ENCODE results near the gene SCD5. TPM values are rescaled to one million over a fixed set of nuclear protein-coding genes. Genes with fewer than 3 reads are reported as not detected.

Gene SCD5
- total RNA-seq, 1 experiment from 2014 or later = 4.8 TPM

DNA sequence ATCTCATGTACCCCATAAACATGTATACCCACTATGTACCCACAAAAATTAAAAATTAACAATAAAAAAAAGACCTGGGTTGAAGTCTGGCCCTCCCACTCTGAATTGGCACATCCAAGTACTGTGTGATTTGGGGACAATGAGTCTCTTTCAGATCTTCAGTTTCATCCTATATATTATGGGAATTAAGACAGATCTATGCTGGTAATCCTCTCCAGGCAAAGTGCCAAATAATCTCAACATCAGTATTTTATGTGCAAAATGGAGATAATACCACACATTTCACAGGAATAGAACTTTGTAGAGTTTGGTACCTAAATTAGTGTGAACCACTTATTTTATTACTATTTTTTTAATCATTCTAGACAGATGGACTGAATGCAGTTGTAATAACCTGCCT lies 11.0 kb upstream of the SCD5 start:
- DNase-seq = no peak
- Histone ChIP-seq H3K27me3 (ENCODE audit: control insufficient read depth, insufficient read depth, low read length) (peaks cover 27% of the 10 kb centered on the region), H3K36me3 (replicated peaks; ENCODE audit: control insufficient read depth, insufficient read depth, low read length) (no peaks in the 10 kb centered on the region), H3K4me3 (ENCODE audit: insufficient read depth, low read depth, low read length) (no peak overlapping the region)

DNA sequence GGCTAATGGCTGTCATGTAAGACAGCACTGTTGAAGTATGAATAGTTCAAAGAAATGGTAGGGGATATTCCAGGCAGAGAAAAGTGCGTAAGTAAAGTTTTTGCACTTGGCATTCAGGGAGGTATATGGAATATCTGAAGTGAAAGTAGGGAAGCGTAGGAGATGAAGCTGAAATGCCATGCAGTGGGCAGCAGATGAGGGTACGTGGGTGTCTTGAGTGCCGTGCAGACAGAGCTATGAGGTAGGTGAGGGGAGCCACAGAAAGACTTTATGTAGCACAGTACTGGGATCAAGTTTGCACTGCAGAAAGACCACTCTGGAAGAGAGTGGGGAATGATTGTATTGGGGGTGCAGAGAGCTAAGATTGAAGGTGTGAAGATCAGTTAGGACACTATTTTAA lies 5.2 kb upstream of the SCD5 start:
- Histone ChIP-seq H3K36me3 (replicated peaks; ENCODE audit: control insufficient read depth, insufficient read depth, low read length) (no peaks in the 10 kb centered on the region), H3K4me3 (ENCODE audit: insufficient read depth, low read depth, low read length) (no peak overlapping the region), H3K27me3 (ENCODE audit: control insufficient read depth, insufficient read depth, low read length) (peaks cover 49% of the 10 kb centered on the region)
- DNase-seq = no peak

DNA sequence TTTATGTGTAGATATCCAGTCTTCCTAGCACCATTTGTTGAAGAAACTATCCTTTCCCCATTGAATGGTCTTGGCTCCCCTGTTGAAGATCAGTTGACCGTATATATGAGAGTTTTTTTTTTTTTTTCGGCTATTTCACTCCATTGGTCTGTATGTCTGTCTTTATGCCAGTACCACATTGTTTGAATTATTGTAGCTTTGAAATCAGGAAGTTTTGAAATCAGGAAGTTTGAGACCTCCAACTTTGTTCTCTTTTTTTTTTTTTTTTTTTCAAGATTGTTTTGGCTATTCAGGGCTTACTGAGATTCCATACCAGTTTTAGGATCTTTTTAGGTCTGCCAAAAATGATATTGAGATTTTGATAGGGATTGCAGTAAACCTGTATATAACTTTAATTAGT lies 4.3 kb upstream of the SCD5 start:
- DNase-seq = no peak
- Histone ChIP-seq H3K27me3 (ENCODE audit: control insufficient read depth, insufficient read depth, low read length) (peaks cover 58% of the 10 kb centered on the region), H3K4me3 (ENCODE audit: insufficient read depth, low read depth, low read length) (no peak overlapping the region), H3K36me3 (replicated peaks; ENCODE audit: control insufficient read depth, insufficient read depth, low read length) (no peaks in the 10 kb centered on the region)

DNA sequence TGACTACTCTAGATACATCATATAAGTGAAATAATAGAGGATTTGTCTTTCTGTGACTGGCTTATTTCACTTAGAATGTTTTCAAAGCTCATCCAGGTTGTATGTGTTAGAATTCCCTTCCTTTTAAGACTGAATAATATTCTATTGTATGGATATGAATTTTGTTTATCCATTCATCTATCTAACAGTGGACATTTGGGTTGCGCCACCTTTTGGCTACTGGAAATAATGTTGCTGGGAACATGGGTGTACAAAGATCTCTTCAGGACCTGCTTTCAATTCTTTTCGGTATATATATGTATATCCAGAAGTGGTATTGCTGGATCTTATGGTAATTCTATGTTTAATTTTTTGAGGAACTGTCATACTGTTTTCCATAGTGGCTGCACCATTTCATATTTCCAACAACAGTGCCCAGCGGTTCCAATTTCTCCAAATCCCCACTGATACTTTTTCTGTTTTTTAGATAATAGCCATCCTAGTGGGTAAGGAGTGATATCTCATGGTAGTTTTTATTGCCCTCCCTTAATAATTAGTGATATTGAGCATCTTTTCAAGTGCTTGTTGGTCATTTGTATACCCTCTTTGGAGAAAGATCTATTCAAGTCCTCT lies 3.4 kb upstream of the SCD5 start:
- H3K27me3 ChIP-seq (ENCODE audit: control insufficient read depth, insufficient read depth, low read length) = peaks cover 67% of the 10 kb centered on the region
- H3K36me3 ChIP-seq (replicated peaks; ENCODE audit: control insufficient read depth, insufficient read depth, low read length) = no peaks in the 10 kb centered on the region
- DNase-seq = no peak
- H3K4me3 ChIP-seq (ENCODE audit: insufficient read depth, low read depth, low read length) = no peak overlapping the region

DNA sequence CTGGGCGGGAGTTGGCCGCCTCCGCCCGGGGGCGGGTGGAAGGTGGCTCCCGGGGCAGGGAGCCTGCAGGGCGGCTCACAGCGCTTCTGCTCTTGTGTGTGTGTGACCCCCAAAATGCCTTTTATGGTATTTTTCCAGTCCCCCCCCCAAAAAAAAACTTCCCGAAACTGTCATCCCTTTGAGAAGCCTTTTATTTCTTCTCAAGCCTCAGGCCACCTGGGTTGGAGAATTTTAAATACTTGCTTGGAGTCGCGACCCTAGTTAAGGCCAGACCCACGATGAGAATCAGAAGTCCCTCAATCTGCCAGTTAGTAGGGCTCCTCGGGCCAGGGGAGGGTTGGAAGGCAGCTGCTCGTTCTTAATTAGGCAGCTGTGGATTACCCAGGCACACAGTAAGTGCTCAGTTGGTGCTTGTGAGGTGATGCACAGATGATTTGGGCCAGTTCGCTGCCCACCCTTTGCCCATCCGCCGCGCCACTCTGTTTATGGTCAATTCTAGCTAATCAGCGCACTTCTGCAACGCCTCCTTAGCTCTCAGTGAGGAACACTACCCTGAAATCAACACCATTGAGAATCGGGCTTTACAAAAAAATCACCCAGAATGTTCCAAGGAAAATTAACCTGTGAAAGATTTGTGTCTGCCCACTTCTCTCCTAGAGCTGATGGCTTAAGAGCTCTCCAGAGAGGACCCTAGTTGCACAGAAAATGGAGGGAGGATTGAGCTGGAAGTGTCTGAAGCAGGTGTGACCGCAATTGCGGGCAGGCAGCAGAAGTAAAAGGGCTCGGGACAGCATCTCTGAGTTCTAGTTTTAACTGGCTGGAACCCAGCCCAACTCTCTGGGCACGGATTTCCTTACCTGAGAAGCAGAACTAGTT lies 648 bp upstream of the SCD5 start:
- Histone ChIP-seq H3K36me3 (replicated peaks; ENCODE audit: control insufficient read depth, insufficient read depth, low read length) (no peaks in the 10 kb centered on the region), H3K27me3 (ENCODE audit: control insufficient read depth, insufficient read depth, low read length) (peaks cover 80% of the 10 kb centered on the region), H3K4me3 (ENCODE audit: insufficient read depth, low read depth, low read length) (peak overlapping the region; percentile 59)
- DNase-seq = peak; percentile 59

DNA sequence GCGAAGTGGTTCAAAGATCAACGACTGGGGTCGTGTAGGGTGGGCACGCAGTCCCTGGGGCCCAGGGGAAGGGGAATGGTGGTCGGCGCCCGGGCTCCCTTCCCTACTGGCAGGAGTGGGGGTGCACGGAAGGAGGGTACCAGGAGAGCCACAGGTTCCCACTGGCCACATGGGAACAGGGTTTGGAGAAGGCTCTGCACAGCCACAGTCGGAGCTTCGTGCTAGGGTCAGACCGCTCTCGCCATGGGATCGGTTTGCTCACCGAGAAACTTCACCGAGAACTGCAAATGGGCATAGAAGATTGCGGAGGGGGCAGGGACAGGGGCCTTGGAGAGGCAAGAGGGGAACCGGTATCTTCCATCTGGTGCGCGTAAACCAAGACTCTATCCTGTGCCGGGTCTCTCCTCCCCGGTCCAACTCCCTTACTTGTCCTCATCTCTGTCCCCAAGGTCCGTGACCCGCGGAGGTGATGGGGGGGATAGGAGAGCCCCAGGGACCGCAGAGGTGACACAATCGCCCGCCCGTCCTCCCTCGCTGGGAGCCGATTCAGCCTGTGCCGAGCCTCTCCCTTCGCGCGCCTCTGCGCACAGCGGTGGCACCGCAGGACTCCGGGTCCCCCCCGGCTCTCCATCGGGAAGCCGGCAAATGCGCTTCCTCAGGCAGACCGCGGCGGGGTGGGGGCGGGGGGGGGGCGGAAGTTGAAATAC lies 1.0 kb downstream of the SCD5 start:
- DNase-seq = peak; percentile 77
- Histone ChIP-seq H3K27me3 (ENCODE audit: control insufficient read depth, insufficient read depth, low read length) (peaks cover 89% of the 10 kb centered on the region), H3K4me3 (ENCODE audit: insufficient read depth, low read depth, low read length) (peak overlapping the region; percentile 59), H3K36me3 (replicated peaks; ENCODE audit: control insufficient read depth, insufficient read depth, low read length) (no peaks in the 10 kb centered on the region)

DNA sequence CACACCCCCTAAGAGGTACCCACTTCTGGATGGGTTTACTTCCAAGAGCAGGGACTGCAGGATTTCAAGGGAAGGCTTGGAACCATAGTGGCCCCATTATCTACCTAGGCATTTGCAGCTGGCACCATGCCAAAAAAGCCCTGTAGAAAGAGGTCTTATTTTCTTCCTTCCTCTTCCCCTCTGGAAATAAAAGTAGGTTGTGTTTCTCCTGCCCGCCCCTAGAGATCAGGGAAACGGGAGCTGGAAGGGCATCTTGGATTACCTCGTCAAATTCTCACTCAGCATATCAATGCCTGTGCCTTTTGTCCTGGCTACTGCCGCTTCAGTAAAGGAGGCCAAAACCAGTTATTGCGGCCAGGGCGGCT lies 1.6 kb downstream of the SCD5 start:
- H3K27me3 ChIP-seq (ENCODE audit: control insufficient read depth, insufficient read depth, low read length) = peaks cover 91% of the 10 kb centered on the region
- no peaks in the 10 kb centered on the region for H3K36me3 ChIP-seq (replicated peaks; ENCODE audit: control insufficient read depth, insufficient read depth, low read length)
- DNase-seq = peak; percentile 82
- H3K4me3 ChIP-seq (ENCODE audit: insufficient read depth, low read depth, low read length) = peak overlapping the region; percentile 59; the same call in 1 of the 2 replicates

DNA sequence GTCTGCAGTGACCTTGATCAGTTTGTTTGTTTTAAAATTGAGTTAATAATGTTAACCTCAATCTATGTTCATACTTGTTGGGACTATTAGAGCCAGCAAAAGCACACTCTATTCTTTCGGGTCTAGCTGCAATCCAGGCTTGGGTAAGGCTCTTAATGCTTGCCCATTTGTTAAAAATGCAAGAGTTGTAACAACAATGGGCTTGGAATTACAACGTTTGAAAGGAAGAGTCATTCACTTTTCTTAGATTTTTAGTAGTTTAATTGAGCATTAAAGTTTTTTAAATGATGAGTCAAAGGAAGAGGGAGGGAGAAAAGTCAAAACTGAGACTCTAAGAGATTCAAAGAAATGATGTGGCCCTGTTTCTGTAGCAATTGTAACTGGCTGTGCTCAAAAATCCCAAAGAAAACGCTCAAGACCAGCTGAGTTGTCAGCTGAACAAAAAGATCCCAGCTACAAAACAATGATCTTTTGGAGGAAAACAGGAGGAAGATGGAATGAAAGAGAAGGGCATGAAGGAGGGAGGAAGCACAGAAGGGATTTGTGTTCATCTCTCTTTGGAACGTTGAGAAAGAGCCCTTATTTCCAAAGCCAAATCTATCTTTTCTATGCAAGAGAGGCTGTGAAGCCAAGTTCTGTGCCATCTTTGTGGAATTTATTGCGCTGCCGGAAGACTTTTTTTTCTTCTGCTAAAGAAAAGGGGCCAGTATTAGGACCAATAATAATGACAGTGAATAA lies 5.5 kb downstream of the SCD5 start:
- peaks cover 90% of the 10 kb centered on the region for H3K27me3 ChIP-seq (ENCODE audit: control insufficient read depth, insufficient read depth, low read length)
- no peak for DNase-seq
- no peaks in the 10 kb centered on the region for H3K36me3 ChIP-seq (replicated peaks; ENCODE audit: control insufficient read depth, insufficient read depth, low read length)
- H3K4me3 ChIP-seq (ENCODE audit: insufficient read depth, low read depth, low read length) = no peak overlapping the region

DNA sequence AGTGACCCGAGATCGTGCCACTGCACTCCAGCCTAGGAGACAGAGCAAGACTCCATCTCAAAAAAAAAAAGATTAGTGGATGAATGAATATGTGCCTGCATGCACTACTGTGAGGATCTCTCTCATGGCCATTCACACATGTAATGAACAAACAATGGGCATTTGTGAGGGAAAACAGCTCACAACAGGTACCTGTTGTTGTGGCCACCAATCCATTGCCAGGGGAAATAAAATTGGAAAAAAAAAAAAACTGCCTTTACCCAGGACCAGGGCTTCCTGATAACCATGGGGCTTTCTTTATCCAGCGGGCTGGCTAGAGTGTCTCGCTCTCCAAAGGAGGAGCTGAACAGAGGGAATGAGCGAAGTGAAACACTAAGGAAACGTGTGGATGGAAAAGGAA lies 7.4 kb downstream of the SCD5 start:
- peaks cover 88% of the 10 kb centered on the region for H3K27me3 ChIP-seq (ENCODE audit: control insufficient read depth, insufficient read depth, low read length)
- DNase-seq = no peak
- no peaks in the 10 kb centered on the region for H3K36me3 ChIP-seq (replicated peaks; ENCODE audit: control insufficient read depth, insufficient read depth, low read length)
- no peak overlapping the region for H3K4me3 ChIP-seq (ENCODE audit: insufficient read depth, low read depth, low read length)

DNA sequence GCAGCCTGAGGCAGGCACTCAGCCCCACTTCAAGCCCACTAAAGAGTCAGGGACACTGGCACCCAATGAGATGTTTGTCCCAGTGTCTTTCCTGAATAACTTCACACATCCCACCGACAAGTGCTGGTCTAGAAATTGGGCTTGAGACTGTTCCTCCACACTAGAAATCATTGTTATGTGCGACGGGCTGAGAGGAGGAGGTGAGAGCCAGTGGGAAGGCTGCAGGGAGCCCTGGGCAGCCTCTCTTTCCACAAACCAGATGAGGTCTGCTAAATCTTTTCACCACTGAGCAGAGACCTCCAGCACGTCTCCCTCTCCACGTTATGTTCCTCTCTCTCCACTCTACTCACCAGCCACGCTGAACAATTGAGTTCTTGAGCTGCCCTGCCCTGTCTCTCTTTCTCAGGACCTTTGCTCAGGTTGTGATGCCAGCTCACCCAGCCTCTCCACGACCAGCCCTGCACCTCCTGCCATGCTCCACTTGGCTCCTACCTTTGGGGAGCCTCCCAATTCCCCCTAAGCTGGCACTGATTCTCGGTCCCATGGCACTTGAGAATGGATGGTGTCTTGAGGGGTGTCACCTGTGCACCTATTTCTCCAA lies 8.4 kb downstream of the SCD5 start:
- peaks cover 82% of the 10 kb centered on the region for H3K27me3 ChIP-seq (ENCODE audit: control insufficient read depth, insufficient read depth, low read length)

DNA sequence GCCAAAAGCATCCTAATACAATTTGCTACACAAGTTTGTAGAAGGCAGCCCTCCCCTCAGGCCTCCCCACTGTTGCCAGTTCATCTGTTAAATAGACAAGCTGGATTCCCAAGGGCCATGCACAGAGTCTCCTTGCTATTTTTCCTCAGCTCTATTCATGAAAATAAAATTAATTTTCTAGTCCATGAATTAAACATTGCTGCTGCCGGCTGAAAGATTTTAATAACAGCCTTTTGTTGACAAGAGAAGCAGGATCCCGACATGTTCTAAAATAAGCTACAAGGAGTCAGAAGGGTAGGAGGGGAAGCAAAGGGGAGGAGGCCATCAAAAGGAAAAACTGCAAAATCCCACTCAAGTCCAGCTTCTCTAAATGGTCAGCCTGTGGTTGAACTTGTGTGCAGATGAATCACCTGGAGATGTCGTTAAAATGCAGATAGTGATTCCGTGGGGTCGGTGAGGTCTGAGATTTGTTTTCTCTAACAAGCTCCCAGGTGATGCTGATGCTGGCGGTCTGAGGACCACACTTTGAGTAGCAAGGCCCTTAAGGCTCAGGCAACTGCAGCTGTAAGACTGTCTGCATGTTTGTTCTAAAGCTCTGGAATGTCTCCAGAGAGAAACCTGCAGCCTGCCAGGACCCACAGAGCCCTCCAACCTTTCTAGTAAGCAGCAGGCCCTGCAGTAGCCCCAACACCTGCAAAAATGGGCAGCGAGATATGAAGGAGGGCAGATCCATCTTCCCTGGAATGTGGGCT lies 9.4 kb downstream of the SCD5 start:
- no peaks in the 10 kb centered on the region for H3K36me3 ChIP-seq (replicated peaks; ENCODE audit: control insufficient read depth, insufficient read depth, low read length)
- peaks cover 84% of the 10 kb centered on the region for H3K27me3 ChIP-seq (ENCODE audit: control insufficient read depth, insufficient read depth, low read length)
- no peak for DNase-seq
- H3K4me3 ChIP-seq (ENCODE audit: insufficient read depth, low read depth, low read length) = no peak overlapping the region

More for the DNA sequence above, 8.4 kb downstream of the SCD5 start:
- no peak for DNase-seq
- no peaks in the 10 kb centered on the region for H3K36me3 ChIP-seq (replicated peaks; ENCODE audit: control insufficient read depth, insufficient read depth, low read length)
- H3K4me3 ChIP-seq (ENCODE audit: insufficient read depth, low read depth, low read length) = no peak overlapping the region

DNA sequence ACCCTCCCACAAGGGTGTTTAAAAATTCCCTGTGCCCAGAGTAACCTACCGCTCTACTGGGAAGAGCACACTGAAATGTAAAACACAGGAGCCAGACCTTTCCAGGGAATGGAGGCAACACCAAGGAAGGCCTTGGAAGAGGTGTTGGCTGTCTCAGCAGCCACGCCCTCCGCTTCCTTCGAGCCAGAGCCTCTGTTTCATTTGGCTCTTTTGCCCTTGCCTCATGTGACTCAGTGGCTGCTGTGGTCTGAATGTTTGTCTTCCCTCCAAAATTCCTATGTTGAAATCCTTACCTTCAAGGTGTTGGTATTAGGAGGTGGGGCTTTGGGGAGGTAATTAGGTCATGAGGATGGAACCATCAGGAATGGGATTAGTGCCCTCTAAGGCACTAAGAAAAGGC lies 11.3 kb downstream of the SCD5 start:
- H3K36me3 ChIP-seq (replicated peaks; ENCODE audit: control insufficient read depth, insufficient read depth, low read length) = no peaks in the 10 kb centered on the region
- no peak overlapping the region for H3K4me3 ChIP-seq (ENCODE audit: insufficient read depth, low read depth, low read length)
- no peak for DNase-seq
- H3K27me3 ChIP-seq (ENCODE audit: control insufficient read depth, insufficient read depth, low read length) = peaks cover 80% of the 10 kb centered on the region

DNA sequence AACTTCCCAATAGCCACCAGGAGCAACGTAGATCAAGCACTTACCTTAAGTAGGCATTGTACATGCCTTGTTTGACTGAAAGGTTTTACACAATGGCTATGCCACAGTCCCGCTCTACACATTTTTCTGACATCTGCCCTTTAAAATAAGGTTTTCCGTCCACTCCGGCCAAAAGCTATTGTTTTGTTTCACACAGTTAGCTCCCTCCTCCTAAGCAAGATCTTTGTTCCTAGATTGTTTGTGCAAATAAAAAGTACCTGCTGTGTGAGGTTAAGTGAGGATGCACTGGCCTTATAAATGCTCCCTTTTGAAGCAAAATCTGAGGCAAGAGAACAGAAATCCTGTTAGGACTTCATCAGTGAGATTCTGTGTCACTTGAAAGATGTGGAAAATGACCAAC lies 11.8 kb downstream of the SCD5 start:
- Histone ChIP-seq H3K4me3 (ENCODE audit: insufficient read depth, low read depth, low read length) (no peak overlapping the region), H3K27me3 (ENCODE audit: control insufficient read depth, insufficient read depth, low read length) (peaks cover 78% of the 10 kb centered on the region), H3K36me3 (replicated peaks; ENCODE audit: control insufficient read depth, insufficient read depth, low read length) (no peaks in the 10 kb centered on the region)
- DNase-seq = no peak
